ENCODE measurements around the gene CCDC68. TPM values are rescaled to one million over a fixed set of nuclear protein-coding genes. Genes with fewer than 3 reads are reported as not detected.
A peak's percentile ranks its signal among the peaks of the same experiment; 100 is the strongest.

Gene CCDC68
- not detected in 2 replicates for total RNA-seq

- H3K4me3 Mint-ChIP-seq = peak within 1 kb of the TSS; percentile 11
- H3K27ac Mint-ChIP-seq = no peak within 1 kb of the TSS
- H3K36me3 Mint-ChIP-seq (ENCODE audit: low read depth) = peaks cover 2% of the 10 kb centered on the region
- H3K9me3 Mint-ChIP-seq = no peaks in the 10 kb centered on the region
- no peaks in the 10 kb centered on the region for H3K4me1 Mint-ChIP-seq (ENCODE audit: low read depth)
- intact Hi-C loops (cut with micrococcal nuclease) = loop anchor here (10.0 kb wide), 1 partner anchor 514 kb away; no protein-coding TSS in a partner anchor
- H3K27me3 Mint-ChIP-seq (ENCODE audit: insufficient read depth) = peaks cover 54% of the 10 kb centered on the region
- no peak for DNase-seq (ENCODE audit: low spot score)
These were observed at the start of gene CCDC68 for GRCh38 chr18:54958704-54959625. CCDC68 (minus strand) TSS chr18:54959461; CDS start chr18:54942791, 16,670 bp downstream.

GRCh38 chr18:55007602-55008001, 48.3 kb upstream of the CCDC68 start:
- no peaks in the 10 kb centered on the region for H3K36me3 Mint-ChIP-seq (ENCODE audit: low read depth)
- H3K4me1 Mint-ChIP-seq (ENCODE audit: low read depth) = no peaks in the 10 kb centered on the region
- intact Hi-C loops (cut with micrococcal nuclease) = no loop called here
- H3K4me3 Mint-ChIP-seq = no peak overlapping the region
- DNase-seq (ENCODE audit: low spot score) = no peak
- no peaks in the 10 kb centered on the region for H3K9me3 Mint-ChIP-seq
- no peak overlapping the region for H3K27ac Mint-ChIP-seq
- H3K27me3 Mint-ChIP-seq (ENCODE audit: insufficient read depth) = no peaks in the 10 kb centered on the region

- Mint-ChIP-seq H3K36me3 (ENCODE audit: low read depth) (no peaks in the 10 kb centered on the region), H3K4me3 (no peak overlapping the region), H3K9me3 (no peaks in the 10 kb centered on the region), H3K27ac (no peak overlapping the region), H3K4me1 (ENCODE audit: low read depth) (no peaks in the 10 kb centered on the region), H3K27me3 (ENCODE audit: insufficient read depth) (no peaks in the 10 kb centered on the region)
- no peak for DNase-seq (ENCODE audit: low spot score)
- intact Hi-C loops (cut with micrococcal nuclease) = no loop called here
These were observed 44.4 kb upstream of the CCDC68 start for GRCh38 chr18:55003695-55004094.

GRCh38 chr18:55002261-55002660, 43.0 kb upstream of the CCDC68 start:
- no peaks in the 10 kb centered on the region for H3K4me1 Mint-ChIP-seq (ENCODE audit: low read depth)
- intact Hi-C loops (cut with micrococcal nuclease) = no loop called here
- no peak overlapping the region for H3K4me3 Mint-ChIP-seq
- H3K27me3 Mint-ChIP-seq (ENCODE audit: insufficient read depth) = no peaks in the 10 kb centered on the region
- no peak for DNase-seq (ENCODE audit: low spot score)
- H3K27ac Mint-ChIP-seq = no peak overlapping the region
- H3K9me3 Mint-ChIP-seq = no peaks in the 10 kb centered on the region
- H3K36me3 Mint-ChIP-seq (ENCODE audit: low read depth) = no peaks in the 10 kb centered on the region

- intact Hi-C loops (cut with micrococcal nuclease) = no loop called here
- no peaks in the 10 kb centered on the region for H3K4me1 Mint-ChIP-seq (ENCODE audit: low read depth)
- H3K4me3 Mint-ChIP-seq = no peak overlapping the region
- H3K36me3 Mint-ChIP-seq (ENCODE audit: low read depth) = no peaks in the 10 kb centered on the region
- H3K27me3 Mint-ChIP-seq (ENCODE audit: insufficient read depth) = no peaks in the 10 kb centered on the region
- DNase-seq (ENCODE audit: low spot score) = no peak
- H3K9me3 Mint-ChIP-seq = no peaks in the 10 kb centered on the region
- no peak overlapping the region for H3K27ac Mint-ChIP-seq
These were observed 42.2 kb upstream of the CCDC68 start for GRCh38 chr18:55001394-55002024.

- Mint-ChIP-seq H3K4me3 (no peak overlapping the region), H3K27ac (no peak overlapping the region), H3K36me3 (ENCODE audit: low read depth) (no peaks in the 10 kb centered on the region), H3K9me3 (no peaks in the 10 kb centered on the region), H3K4me1 (ENCODE audit: low read depth) (no peaks in the 10 kb centered on the region), H3K27me3 (ENCODE audit: insufficient read depth) (no peaks in the 10 kb centered on the region)
- no peak for DNase-seq (ENCODE audit: low spot score)
- intact Hi-C loops (cut with micrococcal nuclease) = no loop called here
These were observed 41.3 kb upstream of the CCDC68 start for GRCh38 chr18:55000529-55000928.

GRCh38 chr18:54999016-54999415, 39.8 kb upstream of the CCDC68 start:
- Mint-ChIP-seq H3K9me3 (no peaks in the 10 kb centered on the region), H3K27ac (no peak overlapping the region), H3K27me3 (ENCODE audit: insufficient read depth) (no peaks in the 10 kb centered on the region), H3K36me3 (ENCODE audit: low read depth) (no peaks in the 10 kb centered on the region), H3K4me1 (ENCODE audit: low read depth) (no peaks in the 10 kb centered on the region), H3K4me3 (no peak overlapping the region)
- DNase-seq (ENCODE audit: low spot score) = no peak
- intact Hi-C loops (cut with micrococcal nuclease) = no loop called here

GRCh38 chr18:54995421-54996143, 36.3 kb upstream of the CCDC68 start:
- intact Hi-C loops (cut with micrococcal nuclease) = no loop called here
- Mint-ChIP-seq H3K27me3 (ENCODE audit: insufficient read depth) (peaks cover 3% of the 10 kb centered on the region), H3K4me1 (ENCODE audit: low read depth) (no peaks in the 10 kb centered on the region)

GRCh38 chr18:54991981-54992380, 32.7 kb upstream of the CCDC68 start:
- Mint-ChIP-seq H3K4me3 (no peak overlapping the region), H3K27ac (no peak overlapping the region), H3K4me1 (ENCODE audit: low read depth) (no peaks in the 10 kb centered on the region), H3K9me3 (no peaks in the 10 kb centered on the region), H3K36me3 (ENCODE audit: low read depth) (no peaks in the 10 kb centered on the region), H3K27me3 (ENCODE audit: insufficient read depth) (peaks cover 3% of the 10 kb centered on the region)
- intact Hi-C loops (cut with micrococcal nuclease) = no loop called here
- DNase-seq (ENCODE audit: low spot score) = no peak

More at GRCh38 chr18:54995421-54996143, 36.3 kb upstream of the CCDC68 start:
- DNase-seq (ENCODE audit: low spot score) = no peak
- Mint-ChIP-seq H3K9me3 (no peaks in the 10 kb centered on the region), H3K36me3 (ENCODE audit: low read depth) (no peaks in the 10 kb centered on the region), H3K4me3 (no peak overlapping the region), H3K27ac (no peak overlapping the region)

GRCh38 chr18:54984908-54985307, 25.6 kb upstream of the CCDC68 start:
- Mint-ChIP-seq H3K9me3 (no peaks in the 10 kb centered on the region), H3K27me3 (ENCODE audit: insufficient read depth) (peaks cover 7% of the 10 kb centered on the region), H3K4me3 (no peak overlapping the region), H3K27ac (no peak overlapping the region), H3K36me3 (ENCODE audit: low read depth) (no peaks in the 10 kb centered on the region), H3K4me1 (ENCODE audit: low read depth) (no peaks in the 10 kb centered on the region)
- intact Hi-C loops (cut with micrococcal nuclease) = no loop called here
- DNase-seq (ENCODE audit: low spot score) = no peak

GRCh38 chr18:54983791-54984190, 24.5 kb upstream of the CCDC68 start:
- DNase-seq (ENCODE audit: low spot score) = no peak
- Mint-ChIP-seq H3K4me1 (ENCODE audit: low read depth) (no peaks in the 10 kb centered on the region), H3K27ac (no peak overlapping the region), H3K36me3 (ENCODE audit: low read depth) (no peaks in the 10 kb centered on the region), H3K27me3 (ENCODE audit: insufficient read depth) (peaks cover 7% of the 10 kb centered on the region), H3K4me3 (no peak overlapping the region), H3K9me3 (no peaks in the 10 kb centered on the region)
- intact Hi-C loops (cut with micrococcal nuclease) = loop anchor here (1.0 kb wide), 4 partner anchors 304 to 590 kb away; no protein-coding TSS in a partner anchor

GRCh38 chr18:54983041-54983686, 23.9 kb upstream of the CCDC68 start:
- no peaks in the 10 kb centered on the region for H3K36me3 Mint-ChIP-seq (ENCODE audit: low read depth)
- H3K9me3 Mint-ChIP-seq = no peaks in the 10 kb centered on the region
- no peaks in the 10 kb centered on the region for H3K4me1 Mint-ChIP-seq (ENCODE audit: low read depth)
- H3K27me3 Mint-ChIP-seq (ENCODE audit: insufficient read depth) = peaks cover 7% of the 10 kb centered on the region
- H3K4me3 Mint-ChIP-seq = no peak overlapping the region
- intact Hi-C loops (cut with micrococcal nuclease) = loop anchor here (1.0 kb wide), 4 partner anchors 304 to 590 kb away; no protein-coding TSS in a partner anchor
- no peak overlapping the region for H3K27ac Mint-ChIP-seq
- no peak for DNase-seq (ENCODE audit: low spot score)
